Endothelial cell of umbilical vein (primary cell): ENCODE results near the gene STAG1. TPM values are rescaled to one million over a fixed set of nuclear protein-coding genes. Genes with fewer than 3 reads are reported as not detected.

Source experiments
- BruUV-seq: library from RNA; stranded (reverse); fragments of 400-500 nt; replicated peaks from 2 replicates; lab custom pipeline; 2021; lab: Mats Ljungman, UMichigan
- CTCF ChIA-PET: fragments of 300-600, 350-600 bp; sonication (Branson Sonifier 250); formaldehyde crosslinking; loops from one replicate; lab custom pipeline; 2021; ENCODE audit warnings: antibody characterized with exemption, inconsistent platforms; lab: Charles Lee
- POLR2A ChIA-PET: fragments of 300-600, 350-600 bp; sonication (Branson Sonifier 250); formaldehyde crosslinking; loops from one replicate; lab custom pipeline; 2021; ENCODE audit warnings: antibody characterized with exemption, inconsistent platforms; lab: Charles Lee
- DNase-seq: peaks from one replicate; pipeline ENCODE4 v3.0.0-alpha.2; 2011; ENCODE audit warnings: low read depth, low spot score
- FAIRE-seq: peaks from 2 replicates; lab custom pipeline; 2011; peaks lifted over from hg19 to GRCh38; lab: Jason Lieb, UNC
- H2AFZ ChIP-seq: 2 replicates; pipeline ENCODE4 v1.6.0; 2012; ENCODE audit warnings: low read depth, low read length, control low read depth, inconsistent platforms
- H3K27ac ChIP-seq: 2 replicates; pipeline ENCODE4 v1.5.1; 2011; ENCODE audit warnings: low read depth, mild to moderate bottlenecking, control low read depth, low read length, moderate library complexity; ENCODE audit not compliant: insufficient read depth
- H3K27me3 ChIP-seq, 2 experiments: 2 replicates each; pipeline versions ENCODE4 v1.6.0 to v1.6.1; 2011; ENCODE audit warnings: low read length in 2 of 2, mixed read lengths in 1 of 2; ENCODE audit not compliant: control insufficient read depth in 2 of 2, insufficient read depth in 2 of 2
- H3K36me3 ChIP-seq, 2 experiments: 2 replicates in 1 of 2; 3 replicates in 1 of 2; pipeline ENCODE4 v1.5.1; 2011; ENCODE audit warnings: low read length in 2 of 2, mild to moderate bottlenecking in 1 of 2, moderate library complexity in 1 of 2; ENCODE audit not compliant: control insufficient read depth in 2 of 2, insufficient read depth in 2 of 2; ENCODE audit errors: extremely low read depth in 1 of 2
- H3K4me1 ChIP-seq: 3 replicates; pipeline ENCODE4 v1.5.1; 2011; ENCODE audit warnings: mild to moderate bottlenecking, low read length; ENCODE audit not compliant: control insufficient read depth, insufficient read depth; ENCODE audit errors: extremely low read depth
- H3K4me2 ChIP-seq: 2 replicates; pipeline ENCODE4 v1.6.1; 2011; ENCODE audit warnings: low read length, control low read depth, mixed read lengths; ENCODE audit not compliant: insufficient read depth
- H3K4me3 ChIP-seq, 3 experiments: fragments of 200-600 bp in 1 of 3; sonication (generic), shearing (Covaris generic) in 1 of 3; replicated peaks in 1 of 3; 2 replicates each; pipeline ENCODE4 v1.5.1; 2011 to 2016; ENCODE audit warnings: control low read depth in 3 of 3, low read length in 3 of 3, mild to moderate bottlenecking in 2 of 3, inconsistent platforms in 1 of 3, low read depth in 1 of 3, moderate library complexity in 1 of 3; ENCODE audit not compliant: insufficient read depth in 1 of 3
- H3K79me2 ChIP-seq: 2 replicates; pipeline ENCODE4 v1.6.0; 2012; ENCODE audit warnings: low read length, inconsistent platforms; ENCODE audit not compliant: control insufficient read depth, insufficient read depth
- H3K9ac ChIP-seq: replicated peaks from 2 replicates; pipeline ENCODE3; 2011; ENCODE audit warnings: low read length, control low read depth; ENCODE audit not compliant: insufficient read depth; ENCODE audit errors: extremely low read depth
- H3K9me1 ChIP-seq: replicated peaks from 3 replicates; pipeline ENCODE4 v1.6.0; 2011; ENCODE audit warnings: mild to moderate bottlenecking, low read length; ENCODE audit not compliant: control insufficient read depth, insufficient read depth; ENCODE audit errors: extremely low read depth
- H3K9me3 ChIP-seq: replicated peaks from 2 replicates; pipeline ENCODE4 v1.5.1; 2012; ENCODE audit warnings: low read length, inconsistent platforms; ENCODE audit not compliant: control insufficient read depth, insufficient read depth
- H4K20me1 ChIP-seq: replicated peaks from 2 replicates; pipeline ENCODE3; 2011; ENCODE audit warnings: mild to moderate bottlenecking, low read length; ENCODE audit not compliant: control insufficient read depth, insufficient read depth; ENCODE audit errors: extremely low read depth
- CTCF ChIP-seq, 2 donors: IDR thresholded peaks; 1 replicate in 1 of 2; 2 replicates in 1 of 2; pipeline ENCODE4 v1.5.1; 2011; ENCODE audit warnings: low read length in 2 of 2, mild to moderate bottlenecking in 2 of 2, moderate library complexity in 2 of 2, control low read depth in 1 of 2, inconsistent platforms in 1 of 2, low read depth in 1 of 2; ENCODE audit not compliant: insufficient read depth in 1 of 2; ENCODE audit errors: extremely low read depth in 1 of 2
- EZH2 ChIP-seq: IDR thresholded peaks from 2 replicates; pipeline ENCODE4 v1.6.1; 2012; ENCODE audit warnings: borderline replicate concordance, low read depth, mild to moderate bottlenecking, moderate library complexity, low read length, inconsistent platforms; ENCODE audit not compliant: severe bottlenecking
- FOS ChIP-seq: IDR thresholded peaks from 2 replicates; pipeline ENCODE4 v1.6.1; 2011; ENCODE audit warnings: mild to moderate bottlenecking, low read length, moderate library complexity, borderline replicate concordance; ENCODE audit not compliant: insufficient read depth
- GATA2 ChIP-seq: IDR thresholded peaks from 2 replicates; pipeline ENCODE4 v1.7.0; 2011; ENCODE audit warnings: low read depth, mild to moderate bottlenecking, moderate library complexity, mixed read lengths, low read length; ENCODE audit not compliant: insufficient read length, insufficient read depth
- MYC ChIP-seq: IDR thresholded peaks from one replicate; pipeline ENCODE4 v1.6.1; 2011; ENCODE audit warnings: mild to moderate bottlenecking, low read depth, low read length
- POLR2AphosphoS5 ChIP-seq: IDR thresholded peaks from 2 replicates; pipeline ENCODE4 v1.6.1; 2012; ENCODE audit warnings: low read depth, mild to moderate bottlenecking, control low read depth, low read length, moderate library complexity; ENCODE audit not compliant: insufficient read depth
- dilution Hi-C: fragments of 300-500 bp; cut with MboI; formaldehyde crosslinking; loops from one replicate; pipeline ENCODE4 v1.15.0; 2019; ENCODE audit warnings: low sequenced_read_pairs; ENCODE audit not compliant: extremely low pct_ligation_motif_present
- intact Hi-C: fragments of 100-400 bp; cut with micrococcal nuclease; formaldehyde crosslinking; loops from one replicate; pipeline ENCODE4 v1.10.0; 2022
- polyA plus RNA-seq, 4 experiments: library from polyadenylated mRNA; depleted of rRNA in 3 of 4; stranded (reverse) in 3 of 4; unstranded in 1 of 4; fragments of >200 nt; gene quantifications; 2 replicates each; pipeline versions ENCODE4 v1.2.1 to v1.2.3, GENCODE V29; 2011 to 2012; ENCODE audit warnings: missing spikeins in 1 of 4
- total RNA-seq: library from RNA; stranded (reverse); gene quantifications from 2 replicates; pipeline ENCODE4 v1.2.3, GENCODE V29; 2021

STAG1 gene
- total and polyA plus RNA-seq, 2 donors (not counting 3 experiments of a cell fraction or from before 2014, with no cell fraction given), result 7.4 to 42.1 TPM

GRCh38 chr3:136332776-136333175, 419.4 kb downstream of the STAG1 start:
- TF ChIP-seq GATA2, result no peak
- TF ChIP-seq POLR2AphosphoS5, result no peak
- Histone ChIP-seq H4K20me1 (no peaks in the 10 kb centered on the region), H3K36me3 (peaks cover 5 to 15% of the 10 kb centered on the region in 2 experiments), H3K9me1 (no peaks in the 10 kb centered on the region), H3K9ac (no peak overlapping the region), H3K4me2 (no peak overlapping the region), H3K9me3 (no peaks in the 10 kb centered on the region), H3K4me3 (no peak overlapping the region), H3K79me2 (no peaks in the 10 kb centered on the region), H3K4me1 (no peaks in the 10 kb centered on the region), H3K27me3 (no peaks in the 10 kb centered on the region), H3K27ac (no peak overlapping the region), H2AFZ (no peak overlapping the region)
- intact Hi-C loops, result loop anchor here (5.0 kb wide), 1 partner anchor 255 kb away; no protein-coding TSS in a partner anchor
- DNase-seq, result no peak
- FAIRE-seq, result no peak
- ChIA-PET POLR2A (no interaction called here), CTCF (interaction anchor here (1.0 to 3.7 kb wide), 4 partner anchors 19 to 419 kb away, joined by 3 to 21 read pairs (median 5); partner anchors contain the start of gene STAG1)
- BruUV-seq, result no TSS peak
- dilution Hi-C loops, result no loop called here

- Histone ChIP-seq H3K79me2 (no peaks in the 10 kb centered on the region), H3K4me3 (no peak overlapping the region), H3K9ac (no peak overlapping the region), H3K36me3 (peaks cover 5 to 15% of the 10 kb centered on the region in 2 experiments), H3K4me1 (no peaks in the 10 kb centered on the region), H3K27me3 (no peaks in the 10 kb centered on the region), H3K9me1 (no peaks in the 10 kb centered on the region), H4K20me1 (no peaks in the 10 kb centered on the region), H3K9me3 (no peaks in the 10 kb centered on the region), H2AFZ (no peak overlapping the region), H3K27ac (no peak overlapping the region), H3K4me2 (no peak overlapping the region)
- FAIRE-seq, result no peak
- dilution Hi-C loops, result no loop called here
- DNase-seq, result no peak
- POLR2A ChIA-PET, result no interaction called here
- intact Hi-C loops, result loop anchor here (5.0 kb wide), 1 partner anchor 255 kb away; no protein-coding TSS in a partner anchor
- BruUV-seq, result no TSS peak
- TF ChIP-seq CTCF (IDR thresholded peaks at IDR 0.05; ENCODE audit: extremely low read depth in 1 of 2, insufficient read depth in 1 of 2, low read depth in 1 of 2, low read length in 2 of 2), result no peak
- no peak for TF ChIP-seq POLR2AphosphoS5
- TF ChIP-seq GATA2, result no peak
- no peak for TF ChIP-seq MYC
- TF ChIP-seq FOS, result no peak
- TF ChIP-seq EZH2, result no peak
- CTCF ChIA-PET, result interaction anchor here (1.2 to 3.7 kb wide), 2 partner anchors 253 to 420 kb away, joined by 3 to 21 read pairs; partner anchors contain the start of gene STAG1
Observed at GRCh38 chr3:136332302-136332701, 419.9 kb downstream of the STAG1 start.
